OCI-LY1 (cell line): ENCODE results near the gene SLC2A10.

Source experiments
- H2AFZ ChIP-seq: fragments of 200-600 bp; sonication (generic), shearing (Covaris generic); 2 replicates; pipeline ENCODE4 v1.6.0; 2014; ENCODE audit warnings: antibody characterized with exemption, mild to moderate bottlenecking, low read length
- H3F3A ChIP-seq: fragments of 200-600 bp; sonication (generic), shearing (Covaris generic); 2 replicates; pipeline ENCODE4 v1.6.0; 2014; ENCODE audit warnings: mild to moderate bottlenecking, antibody characterized with exemption, low read length, moderate library complexity; ENCODE audit not compliant: insufficient read depth
- H3K27ac ChIP-seq: fragments of 200-600 bp; sonication (generic); 2 replicates; pipeline ENCODE4 v1.5.1; 2014; ENCODE audit warnings: low read length, mixed run types, mild to moderate bottlenecking, low read depth; ENCODE audit not compliant: poor library complexity, severe bottlenecking
- H3K27me3 ChIP-seq: fragments of 200-600 bp; sonication (generic); 2 replicates; pipeline ENCODE4 v1.6.0; 2014; ENCODE audit warnings: antibody characterized with exemption, mild to moderate bottlenecking, low read length, moderate library complexity; ENCODE audit not compliant: insufficient read depth
- H3K36me3 ChIP-seq: fragments of 200-600 bp; sonication (generic); 2 replicates; pipeline ENCODE4 v1.6.1; 2014; ENCODE audit warnings: mild to moderate bottlenecking, antibody characterized with exemption, low read length, moderate library complexity, mixed read lengths; ENCODE audit not compliant: insufficient read depth
- H3K4me1 ChIP-seq: fragments of 200-600 bp; sonication (generic); 2 replicates; pipeline ENCODE4 v1.5.1; 2014; ENCODE audit warnings: mild to moderate bottlenecking, low read length, moderate library complexity; ENCODE audit not compliant: insufficient read depth, severe bottlenecking
- H3K4me2 ChIP-seq: fragments of 200-600 bp; sonication (generic), shearing (Covaris generic); 2 replicates; pipeline ENCODE4 v1.6.1; 2014; ENCODE audit warnings: low read length
- H3K4me3 ChIP-seq: fragments of 200-600 bp; sonication (generic); 2 replicates; pipeline ENCODE4 v1.5.1; 2014; ENCODE audit warnings: low read length, low read depth, mild to moderate bottlenecking, mixed read lengths; ENCODE audit not compliant: poor library complexity, severe bottlenecking
- H3K79me2 ChIP-seq: fragments of 200-600 bp; shearing (Covaris generic); 2 replicates; pipeline ENCODE4 v1.6.1; 2016; ENCODE audit warnings: mixed run types, low read length, mixed read lengths; ENCODE audit not compliant: insufficient read depth
- H3K9ac ChIP-seq: fragments of 200-600 bp; sonication (generic), shearing (Covaris generic); 2 replicates; pipeline ENCODE4 v1.6.1; 2014; ENCODE audit warnings: mild to moderate bottlenecking, low read length, mixed read lengths
- H3K9me2 ChIP-seq: fragments of 200-600 bp; sonication (generic), shearing (Covaris generic); 2 replicates; pipeline ENCODE4 v1.6.1; 2014; ENCODE audit warnings: low read depth, mild to moderate bottlenecking, low read length, mixed read lengths
- H3K9me3 ChIP-seq: fragments of 200-600 bp; shearing (Covaris generic); 2 replicates; pipeline ENCODE4 v1.6.1; 2014; ENCODE audit warnings: low read length, mixed read lengths
- H4K20me1 ChIP-seq: fragments of 200-600 bp; sonication (generic), shearing (Covaris generic); 2 replicates; pipeline ENCODE4 v1.6.0; 2016; ENCODE audit warnings: mild to moderate bottlenecking, low read length; ENCODE audit not compliant: insufficient read depth
- CTCF ChIP-seq: fragments of 200-600 bp; sonication (generic), shearing (Covaris generic); IDR thresholded peaks from 2 replicates; pipeline ENCODE4 v1.5.1; 2017; ENCODE audit warnings: mild to moderate bottlenecking, antibody characterized with exemption, low read length, moderate library complexity, mixed read lengths
- EZH2 ChIP-seq: fragments of 200-600 bp; sonication (generic), shearing (Covaris generic); IDR thresholded peaks from 2 replicates; pipeline ENCODE4 v1.8.0; 2017; ENCODE audit warnings: borderline replicate concordance, mixed run types, mild to moderate bottlenecking, antibody characterized with exemption, low read length, moderate library complexity, mixed read lengths

SLC2A10 gene

GRCh38 chr20:46689754-46690085 lies 19.7 kb upstream of the SLC2A10 start:
- Histone ChIP-seq H3K4me3 (peak overlapping the region; percentile 92), H3K4me2 (peak overlapping the region; percentile 93), H3K9me2 (no peaks in the 10 kb centered on the region), H3K27me3 (no peaks in the 10 kb centered on the region), H3K36me3 (peaks cover 27% of the 10 kb centered on the region), H3K27ac (peak overlapping the region; percentile 36), H3F3A (no peaks in the 10 kb centered on the region), H3K79me2 (peaks cover 36% of the 10 kb centered on the region), H4K20me1 (no peaks in the 10 kb centered on the region), H3K9ac (peak overlapping the region; percentile 90), H2AFZ (no peak overlapping the region; the same call in 1 of the 2 replicates), H3K9me3 (no peaks in the 10 kb centered on the region), H3K4me1 (peaks cover 33% of the 10 kb centered on the region)
- TF ChIP-seq CTCF (no peak), EZH2 (no peak)

GRCh38 chr20:46690219-46691106 lies 19.0 kb upstream of the SLC2A10 start:
- Histone ChIP-seq H3K9ac (peak overlapping the region; percentile 90), H3K27me3 (no peaks in the 10 kb centered on the region), H3K9me2 (no peaks in the 10 kb centered on the region), H3K4me2 (peak overlapping the region; percentile 93), H3K27ac (no peak overlapping the region), H2AFZ (peak overlapping the region; percentile 49), H3F3A (no peaks in the 10 kb centered on the region), H4K20me1 (no peaks in the 10 kb centered on the region), H3K36me3 (peaks cover 21% of the 10 kb centered on the region), H3K79me2 (peaks cover 34% of the 10 kb centered on the region), H3K4me1 (peaks cover 33% of the 10 kb centered on the region), H3K9me3 (no peaks in the 10 kb centered on the region), H3K4me3 (peak overlapping the region; percentile 92)
- no peak for TF ChIP-seq CTCF
- TF ChIP-seq EZH2 = no peak

GRCh38 chr20:46691196-46691595 lies 18.3 kb upstream of the SLC2A10 start:
- Histone ChIP-seq H3K27ac (no peak overlapping the region), H4K20me1 (no peaks in the 10 kb centered on the region), H3K9me2 (no peaks in the 10 kb centered on the region), H3K4me1 (peaks cover 33% of the 10 kb centered on the region), H3K79me2 (peaks cover 27% of the 10 kb centered on the region), H2AFZ (no peak overlapping the region), H3K9ac (no peak overlapping the region), H3K4me3 (no peak overlapping the region), H3K27me3 (no peaks in the 10 kb centered on the region), H3K9me3 (no peaks in the 10 kb centered on the region), H3K36me3 (peaks cover 13% of the 10 kb centered on the region), H3K4me2 (no peak overlapping the region), H3F3A (no peaks in the 10 kb centered on the region)
- TF ChIP-seq EZH2 (no peak), CTCF (no peak)
